Colonic mucosa (tissue), 4 donors: ENCODE data around the gene PRMT1. TPM values are rescaled to one million over a fixed set of nuclear protein-coding genes. Genes with fewer than 3 reads are reported as not detected.

ENCODE experiments used
- DNase-seq: peaks from one replicate; pipeline ENCODE4 v3.0.0-alpha.2; 2020
- H3K27ac ChIP-seq: fragments of 200-600 bp; one replicate; pipeline ENCODE4 v1.8.0; 2021
- H3K27me3 ChIP-seq: fragments of 200-600 bp; one replicate; pipeline ENCODE4 v1.8.0; 2021
- H3K36me3 ChIP-seq: fragments of 200-600 bp; one replicate; pipeline ENCODE4 v1.8.0; 2021
- H3K4me1 ChIP-seq: fragments of 200-600 bp; one replicate; pipeline ENCODE4 v1.8.0; 2021; ENCODE audit warnings: mild to moderate bottlenecking
- H3K4me3 ChIP-seq: fragments of 200-600 bp; one replicate; pipeline ENCODE4 v1.8.0; 2021
- H3K9ac ChIP-seq, 2 donors: one replicate each; pipeline ENCODE4 v1.7.0; 2013; ENCODE audit warnings: control low read depth in 2 of 2, low read depth in 2 of 2, low read length in 2 of 2
- H3K9me3 ChIP-seq: fragments of 200-600 bp; one replicate; pipeline ENCODE4 v1.8.0; 2021
- CTCF ChIP-seq: fragments of 200-600 bp; IDR thresholded peaks from one replicate; pipeline ENCODE4 v1.8.0; 2022; ENCODE audit warnings: antibody characterized with exemption, mild to moderate bottlenecking
- intact Hi-C: fragments of 100-400 bp; cut with DNase I; formaldehyde crosslinking; loops from one replicate; pipeline ENCODE4 v1.14.1; 2022
- total RNA-seq, 2 donors: library from RNA; stranded (reverse); fragmentation: NEBNext Ultra II Directional in 1 of 2; extraction: Animal tissue kit (Norgen Biotek cat#: 25700) in 1 of 2; gene quantifications; one replicate each; pipeline ENCODE4 v1.2.1, GENCODE V29; 2021
- donor health status: healthy.
- donor health status: DM: no; HTN: no; CAD: no.
- donor health status: DM: no; HTN: no; CAD: no.

PRMT1 gene
- total RNA-seq, 2 donors from 2014 or later, result 81.3 to 177 TPM

GRCh38 chr19:49699364-49699763, 22.3 kb downstream of the PRMT1 start:
- Histone ChIP-seq H3K4me1 (no peaks in the 10 kb centered on the region), H3K4me3 (no peak overlapping the region), H3K27ac (no peak overlapping the region), H3K36me3 (no peaks in the 10 kb centered on the region), H3K9ac (no peak overlapping the region), H3K9me3 (no peaks in the 10 kb centered on the region), H3K27me3 (no peaks in the 10 kb centered on the region)
- intact Hi-C loops, result no loop called here
- no peak for TF ChIP-seq CTCF
- no peak for DNase-seq

- Histone ChIP-seq H3K27me3 (no peaks in the 10 kb centered on the region), H3K4me3 (no peak overlapping the region), H3K9me3 (no peaks in the 10 kb centered on the region), H3K27ac (no peak overlapping the region), H3K36me3 (no peaks in the 10 kb centered on the region), H3K4me1 (no peaks in the 10 kb centered on the region), H3K9ac (no peak overlapping the region)
- no peak for DNase-seq
- intact Hi-C loops, result no loop called here
- no peak for TF ChIP-seq CTCF
Measured at GRCh38 chr19:49700563-49700962, 23.5 kb downstream of the PRMT1 start.

- Histone ChIP-seq H3K27me3 (no peaks in the 10 kb centered on the region), H3K9me3 (no peaks in the 10 kb centered on the region), H3K36me3 (no peaks in the 10 kb centered on the region), H3K9ac (no peak overlapping the region), H3K4me3 (no peak overlapping the region), H3K27ac (no peak overlapping the region), H3K4me1 (no peaks in the 10 kb centered on the region)
- intact Hi-C loops, result no loop called here
- DNase-seq, result no peak
- TF ChIP-seq CTCF, result no peak
Measured at GRCh38 chr19:49701271-49701786, 24.3 kb downstream of the PRMT1 start.

GRCh38 chr19:49704888-49705642, 28.0 kb downstream of the PRMT1 start:
- Histone ChIP-seq H3K4me1 (no peaks in the 10 kb centered on the region), H3K9me3 (no peaks in the 10 kb centered on the region), H3K36me3 (no peaks in the 10 kb centered on the region), H3K27me3 (no peaks in the 10 kb centered on the region), H3K4me3 (no peak overlapping the region), H3K9ac (no peak overlapping the region), H3K27ac (no peak overlapping the region)
- DNase-seq, result no peak
- intact Hi-C loops, result no loop called here
- TF ChIP-seq CTCF, result no peak

- TF ChIP-seq CTCF, result no peak
- intact Hi-C loops, result no loop called here
- H3K27me3 ChIP-seq, result no peaks in the 10 kb centered on the region
- H3K4me3 ChIP-seq, result no peak overlapping the region
- no peak for DNase-seq
- no peaks in the 10 kb centered on the region for H3K9me3 ChIP-seq
- no peaks in the 10 kb centered on the region for H3K36me3 ChIP-seq
- H3K4me1 ChIP-seq, result no peaks in the 10 kb centered on the region
- no peak overlapping the region for H3K27ac ChIP-seq
- H3K9ac ChIP-seq, result no peak overlapping the region
Measured at GRCh38 chr19:49705919-49706318, 28.8 kb downstream of the PRMT1 start.
